K562 (cell line): ENCODE results near the gene PDE11A. TPM values are rescaled to one million over a fixed set of nuclear protein-coding genes. Genes with fewer than 3 reads are reported as not detected.
A peak's percentile ranks its signal among the peaks of the same experiment; 100 is the strongest.

Experiments used
- BHLHE40 ChIP-seq: IDR thresholded peaks from 2 replicates; pipeline ENCODE4 v1.6.1; 2011; ENCODE audit warnings: low read length, improper control_type of control experiment
- C11orf30 ChIP-seq: fragments of 450-650 bp; IDR thresholded peaks from 2 replicates; pipeline ENCODE4 v1.6.1; 2016; ENCODE audit warnings: low read depth, mild to moderate bottlenecking
- CEBPG ChIP-seq, 3 experiments: fragments of 200-800 bp in 1 of 3; sonication (Bioruptor generic) in 1 of 3; sonication (generic) in 1 of 3; formaldehyde crosslinking in 1 of 3; IDR thresholded peaks in 2 of 3; conservative IDR thresholded peaks in 1 of 3; 2 replicates each; pipeline versions ENCODE4 v1.6.1 to v1.8.0; 2016 to 2022; ENCODE audit warnings: missing compliant biosample characterization in 2 of 3, missing genetic modification characterization in 2 of 3, mild to moderate bottlenecking in 1 of 3, missing genetic modification reagents in 1 of 3
- CTBP1 ChIP-seq: fragments of 450-650 bp; IDR thresholded peaks from 2 replicates; pipeline ENCODE4 v1.6.1; 2016; ENCODE audit warnings: borderline replicate concordance
- E2F3 ChIP-seq: fragments of 250-450 bp; sonication (Bioruptor Pico); IDR thresholded peaks from 2 replicates; pipeline ENCODE4 v1.4.0; 2020; ENCODE audit warnings: mild to moderate bottlenecking
- MEIS2 ChIP-seq: fragments of 450-650 bp; IDR thresholded peaks from 2 replicates; pipeline ENCODE4 v1.6.1; 2014; ENCODE audit warnings: mild to moderate bottlenecking; ENCODE audit not compliant: partially characterized antibody
- MTF1 ChIP-seq: fragments of 250-450 bp; sonication (Bioruptor Pico); IDR thresholded peaks from 2 replicates; pipeline ENCODE4 v1.9.0; 2021; ENCODE audit warnings: moderate library complexity, mild to moderate bottlenecking, inconsistent platforms, borderline replicate concordance
- NR2C1 ChIP-seq, 2 experiments: fragments of 450-650 bp; IDR thresholded peaks; 2 replicates each; pipeline ENCODE4 v1.6.1; 2017; ENCODE audit warnings: mild to moderate bottlenecking in 2 of 2, antibody characterized with exemption in 1 of 2, inconsistent platforms in 1 of 2, missing compliant biosample characterization in 1 of 2, missing genetic modification characterization in 1 of 2
- NR2C2 ChIP-seq, 2 experiments: fragments of 200-800 bp in 1 of 2; sonication (Bioruptor generic) in 1 of 2; sonication (generic) in 1 of 2; formaldehyde crosslinking in 1 of 2; IDR thresholded peaks; 2 replicates each; pipeline versions ENCODE4 v1.6.1 to v1.8.0; 2016 to 2022; ENCODE audit warnings: mild to moderate bottlenecking in 1 of 2, missing compliant biosample characterization in 1 of 2, missing genetic modification characterization in 1 of 2, missing genetic modification reagents in 1 of 2
- NR4A1 ChIP-seq, 2 experiments: fragments of 250-450 bp in 1 of 2; fragments of 450-650 bp in 1 of 2; sonication (Bioruptor Pico) in 1 of 2; IDR thresholded peaks; 2 replicates each; pipeline versions ENCODE4 v1.4.0 to v1.6.1; 2016 to 2020; ENCODE audit warnings: mild to moderate bottlenecking in 2 of 2, missing compliant biosample characterization in 1 of 2, missing genetic modification characterization in 1 of 2, moderate library complexity in 1 of 2
- PTTG1 ChIP-seq: fragments of 450-650 bp; IDR thresholded peaks from 2 replicates; pipeline ENCODE4 v1.6.1; 2016; ENCODE audit warnings: low read depth, mild to moderate bottlenecking, missing genetic modification characterization, missing compliant biosample characterization
- SMAD3 ChIP-seq: fragments of 450-650 bp; formaldehyde crosslinking; conservative IDR thresholded peaks from 2 replicates; pipeline ENCODE4 v1.4.0; 2020; ENCODE audit warnings: mild to moderate bottlenecking
- SMARCA4 ChIP-seq: fragments of 450-650 bp; IDR thresholded peaks from 2 replicates; pipeline ENCODE4 v1.6.1; 2016
- TRIM24 ChIP-seq, 2 experiments: fragments of 450-650 bp; IDR thresholded peaks; 2 replicates each; pipeline ENCODE4 v1.6.1; 2016
- ZKSCAN1 ChIP-seq: fragments of 150-350 bp; IDR thresholded peaks from 2 replicates; pipeline ENCODE4 v1.6.1; 2016; ENCODE audit warnings: low read depth, low read length
- ZNF263 ChIP-seq: sonication (generic); formaldehyde crosslinking; IDR thresholded peaks from 2 replicates; pipeline ENCODE4 v1.8.0; 2022; ENCODE audit warnings: mild to moderate bottlenecking, missing genetic modification reagents, borderline replicate concordance
- ZNF444 ChIP-seq: fragments of 250-450 bp; sonication (Bioruptor Pico); IDR thresholded peaks from 2 replicates; pipeline ENCODE4 v1.4.0; 2020; ENCODE audit warnings: mild to moderate bottlenecking, moderate library complexity
- ZNF644 ChIP-seq: fragments of 200-800 bp; sonication (Bioruptor generic); IDR thresholded peaks from 2 replicates; pipeline ENCODE4 v1.6.1; 2016; ENCODE audit warnings: low read depth, missing genetic modification characterization, missing compliant biosample characterization
- ZSCAN29 ChIP-seq: fragments of 450-650 bp; IDR thresholded peaks from 2 replicates; pipeline ENCODE4 v1.6.1; 2017
- polyA plus RNA-seq, 8 experiments: library from polyadenylated mRNA; depleted of rRNA in 4 of 8; stranded (reverse) in 5 of 8; unstranded in 3 of 8; fragments of >200 nt; fragmentation: Nextera tagmentation in 2 of 8; fragmentation: Illumina TruSeq in 1 of 8; extraction: Ambion mirVana in 2 of 8; extraction: Trizol in 1 of 8; gene quantifications; 2 replicates each; pipeline versions ENCODE4 v1.2.1 to v1.2.3, GENCODE V29; 2011 to 2014; ENCODE audit warnings: inconsistent platforms in 1 of 8, missing spikeins in 1 of 8
- total RNA-seq, 7 experiments: library from RNA; depleted of rRNA in 6 of 7; stranded (reverse); fragments of >200 nt in 6 of 7; fragmentation: Illumina TruSeq in 2 of 7; extraction: Trizol in 2 of 7; gene quantifications; 2 replicates each; pipeline versions ENCODE4 v1.2.1 to v1.2.3, GENCODE V29; 2011 to 2021; ENCODE audit warnings: low replicate concordance in 1 of 7
- TF ChIP-seq, protein P1 (sequence below), 2 experiments: IDR thresholded peaks in 1 of 2; conservative IDR thresholded peaks in 1 of 2; 2 replicates each; pipeline ENCODE4 v1.6.1; 2016; ENCODE audit warnings: low read depth in 2 of 2, mild to moderate bottlenecking in 1 of 2, missing compliant biosample characterization in 1 of 2, missing genetic modification characterization in 1 of 2, moderate library complexity in 1 of 2
- TF ChIP-seq, protein P2 (sequence below): fragments of 250-450 bp; sonication (Bioruptor Pico); IDR thresholded peaks from 2 replicates; pipeline ENCODE4 v1.5.0; 2020; ENCODE audit warnings: mild to moderate bottlenecking, borderline replicate concordance

PDE11A gene
- total and polyA plus RNA-seq, 9 of the 15 experiments (the other 6 are each of a cell fraction or from before 2014, with no cell fraction given) = 3.2 to 22.1 (median 5.7) TPM

DNA sequence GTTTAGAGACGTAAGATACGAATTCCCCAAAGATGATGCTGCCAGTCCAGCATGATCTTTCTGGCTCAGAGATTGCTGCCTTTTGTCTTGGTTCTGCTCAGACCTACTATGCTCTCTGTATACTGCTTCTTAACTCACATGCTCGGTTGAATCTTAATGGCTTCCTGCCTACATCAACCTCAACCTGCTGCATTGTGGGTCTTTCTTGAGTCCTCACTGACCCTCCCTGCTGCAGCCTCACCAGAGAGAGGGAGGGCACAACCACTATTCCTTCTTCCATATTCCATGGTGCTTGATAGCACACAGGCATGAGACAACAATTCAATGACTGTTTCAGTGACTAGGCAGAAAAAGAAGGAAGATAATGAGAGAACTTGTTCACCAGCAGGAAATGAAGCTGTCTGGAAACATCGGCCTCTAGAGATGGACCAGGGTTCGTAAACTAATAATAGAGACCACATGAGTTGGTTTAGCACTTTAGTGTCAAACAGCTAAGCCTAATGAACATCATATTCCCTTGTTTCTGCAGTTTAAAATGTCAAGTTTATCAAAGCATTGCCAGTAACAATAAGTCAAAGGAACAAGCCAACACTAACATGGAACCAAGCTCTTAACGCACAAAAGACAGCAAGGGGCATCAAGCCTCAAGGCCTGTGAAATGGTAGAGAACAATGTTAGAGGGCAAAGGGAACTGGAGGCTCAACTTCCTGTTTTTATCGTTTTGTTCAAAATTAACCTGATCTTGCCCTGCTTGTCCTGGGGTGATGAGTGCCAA, 333.9 kb downstream of the PDE11A start (continued):
- TF ChIP-seq ZNF263 (CRISPR knock-in tag) (no peak), SMARCA4 (peak; percentile 66), ZNF644 (peak; percentile 95), MEIS2 (no peak), NR2C2 (CRISPR knock-in tag; IDR thresholded peaks at IDR 0.05) (no peak), NR2C2 (tag; IDR thresholded peaks at IDR 0.05) (peak; percentile 74), ZKSCAN1 (peak; percentile 90), C11orf30 (peak; percentile 89), MTF1 (CRISPR knock-in tag) (no peak), CEBPG (CRISPR knock-in tag; IDR thresholded peaks at IDR 0.05) (no peak), CEBPG (tag; conservative IDR thresholded peaks at IDR 0.05 in 1 of 2, IDR thresholded peaks at IDR 0.05 in 1 of 2) (no peak), SMAD3 (CRISPR knock-in tag) (peak; percentile 28; the same call in 1 of the 2 replicates), BHLHE40 (0 out of 2 replicates have a peak, but pooled peaks have one; percentile 28), TRIM24 (IDR thresholded peaks at IDR 0.05) (0 out of 4 replicates have a peak, but pooled peaks of 1 of the 2 experiments have one; percentile 15), NR4A1 (CRISPR knock-in tag; IDR thresholded peaks at IDR 0.05) (peak; percentile 84), NR4A1 (tag; IDR thresholded peaks at IDR 0.05) (peak; percentile 85), ZNF444 (CRISPR knock-in tag) (0 out of 2 replicates have a peak, but pooled peaks have one; percentile 8), NR2C1 (IDR thresholded peaks at IDR 0.05) (no peak), NR2C1 (tag; IDR thresholded peaks at IDR 0.05) (peak; percentile 30), ZSCAN29 (no peak), PTTG1 (tag) (peak; percentile 45; the same call in 1 of the 2 replicates), CTBP1 (0 out of 2 replicates have a peak, but pooled peaks have one; percentile 33), E2F3 (no peak; the same call in none of the 2 replicates)
- TF ChIP-seq, protein P1, sequence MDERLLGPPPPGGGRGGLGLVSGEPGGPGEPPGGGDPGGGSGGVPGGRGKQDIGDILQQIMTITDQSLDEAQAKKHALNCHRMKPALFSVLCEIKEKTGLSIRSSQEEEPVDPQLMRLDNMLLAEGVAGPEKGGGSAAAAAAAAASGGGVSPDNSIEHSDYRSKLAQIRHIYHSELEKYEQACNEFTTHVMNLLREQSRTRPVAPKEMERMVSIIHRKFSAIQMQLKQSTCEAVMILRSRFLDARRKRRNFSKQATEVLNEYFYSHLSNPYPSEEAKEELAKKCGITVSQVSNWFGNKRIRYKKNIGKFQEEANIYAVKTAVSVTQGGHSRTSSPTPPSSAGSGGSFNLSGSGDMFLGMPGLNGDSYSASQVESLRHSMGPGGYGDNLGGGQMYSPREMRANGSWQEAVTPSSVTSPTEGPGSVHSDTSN (CRISPR knock-in tag; IDR thresholded peaks at IDR 0.05; ENCODE audit: low read depth) = no peak
- TF ChIP-seq, protein P1 (tag; conservative IDR thresholded peaks at IDR 0.05; ENCODE audit: low read depth) = peak; percentile 25; the same call in 1 of the 2 replicates
- TF ChIP-seq, protein P2, sequence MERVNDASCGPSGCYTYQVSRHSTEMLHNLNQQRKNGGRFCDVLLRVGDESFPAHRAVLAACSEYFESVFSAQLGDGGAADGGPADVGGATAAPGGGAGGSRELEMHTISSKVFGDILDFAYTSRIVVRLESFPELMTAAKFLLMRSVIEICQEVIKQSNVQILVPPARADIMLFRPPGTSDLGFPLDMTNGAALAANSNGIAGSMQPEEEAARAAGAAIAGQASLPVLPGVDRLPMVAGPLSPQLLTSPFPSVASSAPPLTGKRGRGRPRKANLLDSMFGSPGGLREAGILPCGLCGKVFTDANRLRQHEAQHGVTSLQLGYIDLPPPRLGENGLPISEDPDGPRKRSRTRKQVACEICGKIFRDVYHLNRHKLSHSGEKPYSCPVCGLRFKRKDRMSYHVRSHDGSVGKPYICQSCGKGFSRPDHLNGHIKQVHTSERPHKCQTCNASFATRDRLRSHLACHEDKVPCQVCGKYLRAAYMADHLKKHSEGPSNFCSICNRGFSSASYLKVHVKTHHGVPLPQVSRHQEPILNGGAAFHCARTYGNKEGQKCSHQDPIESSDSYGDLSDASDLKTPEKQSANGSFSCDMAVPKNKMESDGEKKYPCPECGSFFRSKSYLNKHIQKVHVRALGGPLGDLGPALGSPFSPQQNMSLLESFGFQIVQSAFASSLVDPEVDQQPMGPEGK (CRISPR knock-in tag) = peak; percentile 38; the same call in 1 of the 2 replicates
